SK-N-SH treated with all-trans-retinoic acid at 6 μM for 48 hours (cell line): ENCODE results near the gene UGT2B7.

Source experiments
- ATAC-seq: fragments of 200-7000 bp; cut with Tn5 transposase; 3 replicates; pipeline ENCODE4 v1.9.1; 2020; ENCODE audit warnings: mild to moderate bottlenecking, moderate library complexity
- BACH2 ChIP-seq: fragments of 250-450 bp; sonication (Bioruptor Pico); IDR thresholded peaks from 2 replicates; pipeline ENCODE4 v1.9.0; 2021; ENCODE audit warnings: mild to moderate bottlenecking, borderline replicate concordance
- CSDC2 ChIP-seq: fragments of 250-450 bp; sonication (Bioruptor Pico); IDR thresholded peaks from 2 replicates; pipeline ENCODE4 v1.5.0; 2020; ENCODE audit warnings: mild to moderate bottlenecking, moderate library complexity
- ESRRG ChIP-seq: fragments of 250-450 bp; sonication (Bioruptor Pico); IDR thresholded peaks from 2 replicates; pipeline ENCODE4 v1.6.1; 2021; ENCODE audit warnings: mild to moderate bottlenecking
- ISL1 ChIP-seq: fragments of 250-450 bp; sonication (Bioruptor Pico); IDR thresholded peaks from 2 replicates; pipeline ENCODE4 v2.1.2; 2022; ENCODE audit warnings: mild to moderate bottlenecking, moderate library complexity
- OSR1 ChIP-seq: fragments of 250-450 bp; sonication (Bioruptor Pico); IDR thresholded peaks from 2 replicates; pipeline ENCODE4 v1.8.0; 2022; ENCODE audit warnings: moderate library complexity, mild to moderate bottlenecking, inconsistent platforms
- PATZ1 ChIP-seq: fragments of 250-450 bp; sonication (Bioruptor Pico); IDR thresholded peaks from 2 replicates; pipeline ENCODE4 v1.8.0; 2020; ENCODE audit warnings: mild to moderate bottlenecking, moderate library complexity, borderline replicate concordance
- PPARA ChIP-seq: fragments of 250-450 bp; sonication (Bioruptor Pico); IDR thresholded peaks from 2 replicates; pipeline ENCODE4 v1.5.0; 2020; ENCODE audit warnings: mild to moderate bottlenecking, borderline replicate concordance
- RARB ChIP-seq: fragments of 250-450 bp; sonication (Bioruptor Pico); IDR thresholded peaks from 2 replicates; pipeline ENCODE4 v1.8.0; 2021; ENCODE audit warnings: mild to moderate bottlenecking, moderate library complexity
- TCF4 ChIP-seq: fragments of 250-450 bp; sonication (Bioruptor Pico); IDR thresholded peaks from 2 replicates; pipeline ENCODE4 v1.8.0; 2021; ENCODE audit warnings: mild to moderate bottlenecking, moderate library complexity, borderline replicate concordance
- ZC3H10 ChIP-seq: fragments of 250-450 bp; sonication (Bioruptor Pico); IDR thresholded peaks from 2 replicates; pipeline ENCODE4 v1.5.1; 2021; ENCODE audit warnings: mild to moderate bottlenecking, moderate library complexity
- ZFP3 ChIP-seq: fragments of 250-450 bp; sonication (Bioruptor Pico); IDR thresholded peaks from 2 replicates; pipeline ENCODE4 v1.5.0; 2020; ENCODE audit warnings: mild to moderate bottlenecking, moderate library complexity
- ZFP30 ChIP-seq: fragments of 450-650 bp; formaldehyde crosslinking; IDR thresholded peaks from 2 replicates; pipeline ENCODE4 v1.5.0; 2022; ENCODE audit warnings: mild to moderate bottlenecking, moderate library complexity
- TF ChIP-seq, protein P1 (sequence below): fragments of 250-450 bp; sonication (Bioruptor Pico); IDR thresholded peaks from 2 replicates; pipeline ENCODE4 v1.5.0; 2020; ENCODE audit warnings: mild to moderate bottlenecking, moderate library complexity
- TF ChIP-seq, protein P2 (sequence below): fragments of 250-450 bp; sonication (Bioruptor Pico); IDR thresholded peaks from 2 replicates; pipeline ENCODE4 v1.5.1; 2020; ENCODE audit warnings: low read depth, mild to moderate bottlenecking, moderate library complexity
- TF ChIP-seq, protein P3 (sequence below): fragments of 250-450 bp; sonication (Bioruptor Pico); IDR thresholded peaks from 2 replicates; pipeline ENCODE4 v1.8.0; 2021; ENCODE audit warnings: low read depth, mild to moderate bottlenecking, moderate library complexity, borderline replicate concordance

UGT2B7 gene

GRCh38 chr4:69064391-69064790, 31.9 kb upstream of the UGT2B7 start:
- TF ChIP-seq CSDC2 (no peak), ISL1 (CRISPR knock-in tag) (no peak), PATZ1 (CRISPR knock-in tag) (no peak), TCF4 (CRISPR knock-in tag) (no peak), RARB (CRISPR knock-in tag) (no peak)
- TF ChIP-seq, protein P1, sequence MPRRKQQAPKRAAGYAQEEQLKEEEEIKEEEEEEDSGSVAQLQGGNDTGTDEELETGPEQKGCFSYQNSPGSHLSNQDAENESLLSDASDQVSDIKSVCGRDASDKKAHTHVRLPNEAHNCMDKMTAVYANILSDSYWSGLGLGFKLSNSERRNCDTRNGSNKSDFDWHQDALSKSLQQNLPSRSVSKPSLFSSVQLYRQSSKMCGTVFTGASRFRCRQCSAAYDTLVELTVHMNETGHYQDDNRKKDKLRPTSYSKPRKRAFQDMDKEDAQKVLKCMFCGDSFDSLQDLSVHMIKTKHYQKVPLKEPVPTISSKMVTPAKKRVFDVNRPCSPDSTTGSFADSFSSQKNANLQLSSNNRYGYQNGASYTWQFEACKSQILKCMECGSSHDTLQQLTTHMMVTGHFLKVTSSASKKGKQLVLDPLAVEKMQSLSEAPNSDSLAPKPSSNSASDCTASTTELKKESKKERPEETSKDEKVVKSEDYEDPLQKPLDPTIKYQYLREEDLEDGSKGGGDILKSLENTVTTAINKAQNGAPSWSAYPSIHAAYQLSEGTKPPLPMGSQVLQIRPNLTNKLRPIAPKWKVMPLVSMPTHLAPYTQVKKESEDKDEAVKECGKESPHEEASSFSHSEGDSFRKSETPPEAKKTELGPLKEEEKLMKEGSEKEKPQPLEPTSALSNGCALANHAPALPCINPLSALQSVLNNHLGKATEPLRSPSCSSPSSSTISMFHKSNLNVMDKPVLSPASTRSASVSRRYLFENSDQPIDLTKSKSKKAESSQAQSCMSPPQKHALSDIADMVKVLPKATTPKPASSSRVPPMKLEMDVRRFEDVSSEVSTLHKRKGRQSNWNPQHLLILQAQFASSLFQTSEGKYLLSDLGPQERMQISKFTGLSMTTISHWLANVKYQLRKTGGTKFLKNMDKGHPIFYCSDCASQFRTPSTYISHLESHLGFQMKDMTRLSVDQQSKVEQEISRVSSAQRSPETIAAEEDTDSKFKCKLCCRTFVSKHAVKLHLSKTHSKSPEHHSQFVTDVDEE: no peak
- ATAC-seq: no peak

- ATAC-seq: no peak
- TF ChIP-seq OSR1 (no peak), RARB (CRISPR knock-in tag) (no peak), ESRRG (no peak), ZC3H10 (CRISPR knock-in tag) (no peak), ZFP30 (no peak), PATZ1 (CRISPR knock-in tag) (no peak), BACH2 (CRISPR knock-in tag) (no peak), CSDC2 (no peak), PPARA (no peak)
- TF ChIP-seq, protein P2, sequence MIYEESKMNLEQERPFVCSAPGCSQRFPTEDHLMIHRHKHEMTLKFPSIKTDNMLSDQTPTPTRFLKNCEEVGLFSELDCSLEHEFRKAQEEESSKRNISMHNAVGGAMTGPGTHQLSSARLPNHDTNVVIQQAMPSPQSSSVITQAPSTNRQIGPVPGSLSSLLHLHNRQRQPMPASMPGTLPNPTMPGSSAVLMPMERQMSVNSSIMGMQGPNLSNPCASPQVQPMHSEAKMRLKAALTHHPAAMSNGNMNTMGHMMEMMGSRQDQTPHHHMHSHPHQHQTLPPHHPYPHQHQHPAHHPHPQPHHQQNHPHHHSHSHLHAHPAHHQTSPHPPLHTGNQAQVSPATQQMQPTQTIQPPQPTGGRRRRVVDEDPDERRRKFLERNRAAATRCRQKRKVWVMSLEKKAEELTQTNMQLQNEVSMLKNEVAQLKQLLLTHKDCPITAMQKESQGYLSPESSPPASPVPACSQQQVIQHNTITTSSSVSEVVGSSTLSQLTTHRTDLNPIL (CRISPR knock-in tag): no peak
- TF ChIP-seq, protein P1: no peak
- TF ChIP-seq, protein P3, sequence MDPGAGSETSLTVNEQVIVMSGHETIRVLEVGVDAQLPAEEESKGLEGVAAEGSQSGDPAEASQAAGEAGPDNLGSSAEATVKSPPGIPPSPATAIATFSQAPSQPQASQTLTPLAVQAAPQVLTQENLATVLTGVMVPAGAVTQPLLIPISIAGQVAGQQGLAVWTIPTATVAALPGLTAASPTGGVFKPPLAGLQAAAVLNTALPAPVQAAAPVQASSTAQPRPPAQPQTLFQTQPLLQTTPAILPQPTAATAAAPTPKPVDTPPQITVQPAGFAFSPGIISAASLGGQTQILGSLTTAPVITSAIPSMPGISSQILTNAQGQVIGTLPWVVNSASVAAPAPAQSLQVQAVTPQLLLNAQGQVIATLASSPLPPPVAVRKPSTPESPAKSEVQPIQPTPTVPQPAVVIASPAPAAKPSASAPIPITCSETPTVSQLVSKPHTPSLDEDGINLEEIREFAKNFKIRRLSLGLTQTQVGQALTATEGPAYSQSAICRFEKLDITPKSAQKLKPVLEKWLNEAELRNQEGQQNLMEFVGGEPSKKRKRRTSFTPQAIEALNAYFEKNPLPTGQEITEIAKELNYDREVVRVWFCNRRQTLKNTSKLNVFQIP (CRISPR knock-in tag): no peak
These were observed 29.3 kb upstream of the UGT2B7 start for GRCh38 chr4:69066945-69067344.

DNA sequence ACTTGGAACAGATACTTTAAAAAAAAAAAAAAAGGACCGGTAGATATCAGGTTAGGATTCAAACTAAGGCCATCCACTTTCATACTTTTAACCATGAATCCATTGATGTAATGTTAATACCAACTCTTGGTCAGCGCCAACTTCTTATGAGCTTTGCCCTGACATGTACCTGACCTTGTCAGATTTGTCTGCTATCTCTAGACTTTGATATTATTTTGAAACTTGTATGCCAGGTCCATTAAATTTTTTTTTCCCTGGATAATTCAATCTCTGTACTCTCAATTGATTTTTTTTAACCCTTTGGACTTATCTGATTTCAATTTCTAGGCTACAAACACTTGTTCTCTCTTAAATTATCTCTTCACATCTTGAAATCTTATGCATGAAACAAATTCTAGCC, 27.2 kb upstream of the UGT2B7 start:
- TF ChIP-seq CSDC2 (no peak), ZFP3 (CRISPR knock-in tag) (no peak), PPARA (no peak), ISL1 (CRISPR knock-in tag) (no peak)
- TF ChIP-seq, protein P1: no peak
- ATAC-seq: no peak
